Measurements from ENCODE around the gene CRLF3. TPM values are rescaled to one million over a fixed set of nuclear protein-coding genes. Genes with fewer than 3 reads are reported as not detected.

The CRLF3 gene
- total RNA-seq, 2 experiments from 2014 or later, result 26.4 to 45.3 TPM

DNA sequence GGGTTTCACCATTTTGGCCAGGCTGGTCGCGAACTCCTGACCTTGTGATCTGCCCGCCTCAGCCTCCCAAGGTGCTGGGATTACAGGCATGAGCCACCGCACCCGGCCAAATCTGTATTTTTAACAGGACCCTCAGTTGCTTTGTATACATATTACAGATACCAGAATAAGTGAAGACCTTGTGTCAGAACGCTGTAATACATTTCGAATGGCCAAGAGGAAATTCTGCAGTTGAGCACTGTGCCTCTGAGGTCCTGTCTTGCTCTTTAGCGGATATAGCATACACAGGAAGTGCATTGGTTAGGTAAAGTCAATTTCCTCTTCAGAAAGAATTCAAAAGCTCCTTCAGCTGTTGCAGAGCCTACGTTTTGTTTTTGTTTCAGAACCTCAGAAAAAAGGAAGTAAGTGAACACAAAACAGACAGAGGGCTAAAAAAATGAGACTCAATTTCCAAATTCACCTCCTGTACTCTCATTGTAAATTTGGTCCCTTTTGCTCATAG is 15.7 kb downstream of the CRLF3 start:
- intact Hi-C loops (cut with micrococcal nuclease; ENCODE audit: unreplicated experiment), result loop anchor here (1.0 kb wide), 1 partner anchor 15 kb away; the partner anchor contains the start of gene CRLF3
- H3K36me3 ChIP-seq (ENCODE audit: insufficient read depth, low read length), result peaks cover 33% of the 10 kb centered on the region
- 0 out of 2 replicates have a peak, but pooled peaks cover 4% of the 10 kb centered on the region for H3K9me3 ChIP-seq (ENCODE audit: low read length)
- H4K20me1 ChIP-seq (ENCODE audit: insufficient read depth, low read length), result no peaks in the 10 kb centered on the region
- H3K4me2 ChIP-seq (ENCODE audit: low read length), result peak overlapping the region; percentile 84
- CTCF ChIA-PET (ENCODE audit: unreplicated experiment), result interaction anchor here (1.4 to 1.5 kb wide), 2 partner anchors 12 to 16 kb away, joined by 4 to 5 read pairs; partner anchors contain the start of gene CRLF3
- peak overlapping the region; percentile 56 for H3K4me3 ChIP-seq (ENCODE audit: low read depth, low read length, poor library complexity, severe bottlenecking)
- BruUV-seq (replicated peaks), result no TSS peak
- POLR2A ChIA-PET, result interaction anchor here (0.6 to 6.1 kb wide), 3 partner anchors 9 to 24 kb away, joined by 3 to 79 read pairs (median 3); partner anchors contain the start of gene CRLF3
- H2AFZ ChIP-seq (ENCODE audit: low read length), result peak overlapping the region; percentile 8; the same call in 1 of the 2 replicates
- peaks cover 72% of the 10 kb centered on the region for H3K4me1 ChIP-seq (ENCODE audit: insufficient read depth, low read length, poor library complexity, severe bottlenecking)
- TF ChIP-seq CTCF (conservative IDR thresholded peaks at IDR 0.05; ENCODE audit: low read length) (no peak), EZH2phosphoT487 (IDR thresholded peaks at IDR 0.05; ENCODE audit: borderline replicate concordance, low read depth, low read length) (no peak)
- peaks cover 89% of the 10 kb centered on the region for H3K79me2 ChIP-seq (ENCODE audit: insufficient read depth, low read depth, low read length)
- H3K27ac ChIP-seq (ENCODE audit: low read depth, low read length, poor library complexity, severe bottlenecking), result peak overlapping the region; percentile 100
- H3K9me2 ChIP-seq (ENCODE audit: insufficient read depth, low read length), result no peaks in the 10 kb centered on the region
- peak; percentile 95 for DNase-seq (ENCODE audit: low spot score)

GRCh38 chr17:30807896-30808295 is 16.6 kb downstream of the CRLF3 start:
- Histone ChIP-seq H3K27ac (ENCODE audit: low read depth, low read length, poor library complexity, severe bottlenecking) (peak overlapping the region; percentile 100), H3K4me3 (ENCODE audit: low read depth, low read length, poor library complexity, severe bottlenecking) (peak overlapping the region; percentile 42), H3K79me2 (ENCODE audit: insufficient read depth, low read depth, low read length) (peaks cover 80% of the 10 kb centered on the region), H3K4me2 (ENCODE audit: low read length) (peak overlapping the region; percentile 61), H3K36me3 (ENCODE audit: insufficient read depth, low read length) (peaks cover 39% of the 10 kb centered on the region), H3K9me2 (ENCODE audit: insufficient read depth, low read length) (no peaks in the 10 kb centered on the region), H3K9me3 (ENCODE audit: low read length) (peaks cover 11% of the 10 kb centered on the region; the same call in 1 of the 2 replicates), H3K4me1 (ENCODE audit: insufficient read depth, low read length, poor library complexity, severe bottlenecking) (peaks cover 63% of the 10 kb centered on the region), H4K20me1 (ENCODE audit: insufficient read depth, low read length) (no peaks in the 10 kb centered on the region), H2AFZ (ENCODE audit: low read length) (no peak overlapping the region)
- DNase-seq (ENCODE audit: low spot score), result no peak
- intact Hi-C loops (cut with micrococcal nuclease; ENCODE audit: unreplicated experiment), result no loop called here
- TF ChIP-seq CTCF (conservative IDR thresholded peaks at IDR 0.05; ENCODE audit: low read length) (no peak), EZH2phosphoT487 (IDR thresholded peaks at IDR 0.05; ENCODE audit: borderline replicate concordance, low read depth, low read length) (no peak)
- ChIA-PET CTCF (ENCODE audit: unreplicated experiment) (interaction anchor here (1.4 to 1.8 kb wide), 2 partner anchors 13 to 17 kb away, joined by 4 to 6 read pairs; partner anchors contain the start of gene CRLF3), POLR2A (interaction anchor here (0.5 to 6.1 kb wide), 4 partner anchors 15 to 1106 kb away, joined by 3 to 79 read pairs (median 4); partner anchors contain the start of gene CRLF3)
- no TSS peak for BruUV-seq (replicated peaks)

- BruUV-seq (replicated peaks), result no TSS peak
- Histone ChIP-seq H2AFZ (ENCODE audit: low read length) (no peak overlapping the region), H3K36me3 (ENCODE audit: insufficient read depth, low read length) (peaks cover 56% of the 10 kb centered on the region), H3K79me2 (ENCODE audit: insufficient read depth, low read depth, low read length) (peaks cover 61% of the 10 kb centered on the region), H3K4me3 (ENCODE audit: low read depth, low read length, poor library complexity, severe bottlenecking) (peak overlapping the region; percentile 42), H4K20me1 (ENCODE audit: insufficient read depth, low read length) (no peaks in the 10 kb centered on the region), H3K9me2 (ENCODE audit: insufficient read depth, low read length) (no peaks in the 10 kb centered on the region), H3K4me2 (ENCODE audit: low read length) (peak overlapping the region; percentile 61), H3K27ac (ENCODE audit: low read depth, low read length, poor library complexity, severe bottlenecking) (peak overlapping the region; percentile 100), H3K4me1 (ENCODE audit: insufficient read depth, low read length, poor library complexity, severe bottlenecking) (peaks cover 50% of the 10 kb centered on the region), H3K9me3 (ENCODE audit: low read length) (peaks cover 11% of the 10 kb centered on the region; the same call in 1 of the 2 replicates)
- TF ChIP-seq EZH2phosphoT487 (IDR thresholded peaks at IDR 0.05; ENCODE audit: borderline replicate concordance, low read depth, low read length) (no peak), CTCF (conservative IDR thresholded peaks at IDR 0.05; ENCODE audit: low read length) (peak; percentile 77)
- intact Hi-C loops (cut with micrococcal nuclease; ENCODE audit: unreplicated experiment), result no loop called here
- DNase-seq (ENCODE audit: low spot score), result no peak
- CTCF ChIA-PET (ENCODE audit: unreplicated experiment), result no interaction called here
- POLR2A ChIA-PET, result interaction anchor here (0.6 to 1.9 kb wide), 4 partner anchors 8 to 18 kb away, joined by 3 to 7 read pairs (median 6); partner anchors contain the start of gene CRLF3
These were observed 18.5 kb downstream of the CRLF3 start for GRCh38 chr17:30805944-30806456.
